GM19238 (cell line): ENCODE data around the gene UBALD2.

Experiments used
- DNase-seq: peaks from one replicate; pipeline ENCODE4 v3.0.0; 2011; ENCODE audit warnings: low spot score; ENCODE audit not compliant: insufficient read length

Gene UBALD2

DNA sequence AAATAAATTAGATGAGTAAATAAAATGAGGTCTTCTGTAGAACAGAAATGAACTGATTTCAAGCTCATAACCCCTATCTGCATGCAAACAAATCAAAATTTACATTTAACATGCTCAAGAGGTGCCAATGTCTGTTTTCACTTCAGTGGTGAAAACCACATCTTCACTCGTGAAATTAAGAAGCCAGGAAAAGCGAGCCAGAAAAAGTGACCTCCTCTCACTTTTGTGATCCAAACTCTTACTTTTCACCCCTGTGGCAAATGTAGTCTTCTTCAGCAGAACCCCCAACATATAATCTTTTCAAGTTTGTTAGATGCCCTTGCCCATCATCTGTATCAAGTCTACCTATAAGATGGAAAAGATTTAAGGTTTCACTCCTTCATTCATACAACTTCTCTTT, 52.4 kb downstream of the UBALD2 start:
- no peak for DNase-seq

DNA sequence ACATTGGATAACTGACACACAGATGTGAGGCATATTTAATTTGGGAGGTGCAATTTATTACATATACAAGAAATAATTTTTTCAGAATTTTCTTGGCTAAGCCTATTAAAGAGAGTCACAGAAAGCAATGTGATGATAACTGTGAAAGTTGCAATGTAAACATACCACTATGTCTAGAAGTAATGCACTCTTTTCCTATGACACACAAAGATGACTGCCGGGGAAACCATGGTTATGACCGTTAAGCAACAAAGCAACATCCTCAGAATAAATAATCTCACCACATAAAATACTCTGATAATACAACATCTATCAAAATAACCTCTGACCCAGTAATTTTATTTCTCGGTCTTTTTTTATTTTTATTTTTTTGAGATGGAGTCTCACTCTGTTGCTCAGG, 53.4 kb downstream of the UBALD2 start:
- no peak for DNase-seq
